NCI-H2029 (cell line): ENCODE measurements around the gene ZNF783.
"Not testable (repeated sequence)": the region's sequence is repeated elsewhere in the genome, so short reads cannot be mapped to it uniquely, and the experiment has no call there.

Source experiments
- DNase-seq: peaks from one replicate; lab custom pipeline; 2025; lab: John Stamatoyannopoulos, UW

Gene ZNF783

GRCh38 chr7:149330914-149331567 is 69.0 kb downstream of the ZNF783 start:
- DNase-seq, result no peak

- not testable (repeated sequence) for DNase-seq
Observed at GRCh38 chr7:149332602-149333320, 70.8 kb downstream of the ZNF783 start.

GRCh38 chr7:149333321-149333717 is 71.3 kb downstream of the ZNF783 start:
- DNase-seq, result no peak

GRCh38 chr7:149334219-149334618 is 72.2 kb downstream of the ZNF783 start:
- DNase-seq, result no peak
